PC-9 (cell line): ENCODE measurements around the gene GBP3.

Experiments used
- CTCF ChIP-seq: fragments of 200-600 bp; sonication (generic); conservative IDR thresholded peaks from 2 replicates; pipeline ENCODE4 v1.6.1; 2017; ENCODE audit warnings: mixed run types, antibody characterized with exemption, mild to moderate bottlenecking, moderate library complexity
- EZH2 ChIP-seq: fragments of 200-600 bp; sonication (generic); IDR thresholded peaks from 2 replicates; pipeline ENCODE4 v1.8.0; 2017; ENCODE audit warnings: antibody characterized with exemption, low read depth

GRCh38 chr1:89005286-89006151 is 17.1 kb downstream of the GBP3 start:
- TF ChIP-seq CTCF (no peak), EZH2 (no peak)
